A549 (cell line): ENCODE measurements around the gene PIP4K2A.

Experiments used
- BHLHE40 ChIP-seq: IDR thresholded peaks from 2 replicates; pipeline ENCODE4 v1.6.1; 2012; ENCODE audit warnings: low read depth, low read length, inconsistent platforms
- RAD21 ChIP-seq, 2 experiments: fragments of >200 bp in 1 of 2; sonication (Bioruptor Twin) in 1 of 2; formaldehyde crosslinking in 1 of 2; IDR thresholded peaks in 1 of 2; conservative IDR thresholded peaks in 1 of 2; 2 replicates in 1 of 2; 3 replicates in 1 of 2; pipeline ENCODE4 v1.6.1; 2012 to 2018; ENCODE audit warnings: inconsistent platforms in 1 of 2
- SMC3 ChIP-seq: fragments of >200 bp; sonication (Bioruptor Twin); formaldehyde crosslinking; IDR thresholded peaks from 3 replicates; pipeline ENCODE4 v1.6.1; 2018; ENCODE audit warnings: inconsistent platforms
- SREBF2 ChIP-seq: fragments of 450-650 bp; IDR thresholded peaks from 2 replicates; pipeline ENCODE4 v1.6.1; 2014; ENCODE audit warnings: mild to moderate bottlenecking, moderate library complexity
- TF ChIP-seq, protein P1 (sequence below): fragments of 200-600 bp; sonication (generic); IDR thresholded peaks from 2 replicates; pipeline ENCODE4 v1.6.1; 2016; ENCODE audit warnings: antibody characterized with exemption, mild to moderate bottlenecking, moderate library complexity
- TF ChIP-seq, protein P2 (sequence below): fragments of 250-450 bp; sonication (Bioruptor Pico); IDR thresholded peaks from 2 replicates; pipeline ENCODE4 v1.5.0; 2021; ENCODE audit warnings: mild to moderate bottlenecking, moderate library complexity, borderline replicate concordance
- TF ChIP-seq, protein P3 (sequence below): IDR thresholded peaks from 2 replicates; pipeline ENCODE4 v1.6.1; 2012
- TF ChIP-seq, protein P4 (sequence below): fragments of >200 bp; sonication (Bioruptor Twin); formaldehyde crosslinking; IDR thresholded peaks from 3 replicates; pipeline ENCODE4 v1.5.1; 2016

DNA sequence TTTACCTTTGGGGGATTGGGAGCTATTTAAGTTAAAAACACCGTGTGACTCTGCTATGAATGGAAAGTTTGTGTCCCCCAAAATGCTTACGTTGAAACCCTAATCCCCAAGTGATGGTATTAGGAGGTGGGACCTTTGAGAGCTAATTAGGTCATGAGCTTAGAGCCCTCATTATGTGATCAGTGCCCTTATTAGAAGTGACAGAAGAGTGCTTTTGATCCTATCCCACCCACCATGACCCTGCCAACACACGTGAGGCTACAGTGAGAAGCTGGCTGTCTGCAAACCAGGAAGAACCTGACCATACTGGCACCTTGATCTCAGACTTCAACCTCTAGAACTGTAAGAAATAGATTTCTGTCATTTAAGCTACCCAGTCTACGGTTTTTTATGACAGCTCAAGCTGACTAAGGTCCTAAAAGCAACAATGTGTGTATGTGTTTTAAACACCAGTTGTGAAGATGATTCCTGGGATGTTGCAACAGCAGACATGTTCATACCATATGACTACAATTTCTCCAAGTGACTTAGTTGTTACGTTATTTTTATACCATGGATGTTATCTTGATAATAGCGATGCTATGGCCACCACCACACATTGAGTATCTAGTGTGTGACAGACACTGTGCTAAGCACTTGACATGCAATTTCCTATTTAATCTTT is 124.4 kb downstream of the PIP4K2A start:
- TF ChIP-seq, protein P1, sequence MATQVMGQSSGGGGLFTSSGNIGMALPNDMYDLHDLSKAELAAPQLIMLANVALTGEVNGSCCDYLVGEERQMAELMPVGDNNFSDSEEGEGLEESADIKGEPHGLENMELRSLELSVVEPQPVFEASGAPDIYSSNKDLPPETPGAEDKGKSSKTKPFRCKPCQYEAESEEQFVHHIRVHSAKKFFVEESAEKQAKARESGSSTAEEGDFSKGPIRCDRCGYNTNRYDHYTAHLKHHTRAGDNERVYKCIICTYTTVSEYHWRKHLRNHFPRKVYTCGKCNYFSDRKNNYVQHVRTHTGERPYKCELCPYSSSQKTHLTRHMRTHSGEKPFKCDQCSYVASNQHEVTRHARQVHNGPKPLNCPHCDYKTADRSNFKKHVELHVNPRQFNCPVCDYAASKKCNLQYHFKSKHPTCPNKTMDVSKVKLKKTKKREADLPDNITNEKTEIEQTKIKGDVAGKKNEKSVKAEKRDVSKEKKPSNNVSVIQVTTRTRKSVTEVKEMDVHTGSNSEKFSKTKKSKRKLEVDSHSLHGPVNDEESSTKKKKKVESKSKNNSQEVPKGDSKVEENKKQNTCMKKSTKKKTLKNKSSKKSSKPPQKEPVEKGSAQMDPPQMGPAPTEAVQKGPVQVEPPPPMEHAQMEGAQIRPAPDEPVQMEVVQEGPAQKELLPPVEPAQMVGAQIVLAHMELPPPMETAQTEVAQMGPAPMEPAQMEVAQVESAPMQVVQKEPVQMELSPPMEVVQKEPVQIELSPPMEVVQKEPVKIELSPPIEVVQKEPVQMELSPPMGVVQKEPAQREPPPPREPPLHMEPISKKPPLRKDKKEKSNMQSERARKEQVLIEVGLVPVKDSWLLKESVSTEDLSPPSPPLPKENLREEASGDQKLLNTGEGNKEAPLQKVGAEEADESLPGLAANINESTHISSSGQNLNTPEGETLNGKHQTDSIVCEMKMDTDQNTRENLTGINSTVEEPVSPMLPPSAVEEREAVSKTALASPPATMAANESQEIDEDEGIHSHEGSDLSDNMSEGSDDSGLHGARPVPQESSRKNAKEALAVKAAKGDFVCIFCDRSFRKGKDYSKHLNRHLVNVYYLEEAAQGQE, result no peak
- no peak for TF ChIP-seq SREBF2
- TF ChIP-seq, protein P2, sequence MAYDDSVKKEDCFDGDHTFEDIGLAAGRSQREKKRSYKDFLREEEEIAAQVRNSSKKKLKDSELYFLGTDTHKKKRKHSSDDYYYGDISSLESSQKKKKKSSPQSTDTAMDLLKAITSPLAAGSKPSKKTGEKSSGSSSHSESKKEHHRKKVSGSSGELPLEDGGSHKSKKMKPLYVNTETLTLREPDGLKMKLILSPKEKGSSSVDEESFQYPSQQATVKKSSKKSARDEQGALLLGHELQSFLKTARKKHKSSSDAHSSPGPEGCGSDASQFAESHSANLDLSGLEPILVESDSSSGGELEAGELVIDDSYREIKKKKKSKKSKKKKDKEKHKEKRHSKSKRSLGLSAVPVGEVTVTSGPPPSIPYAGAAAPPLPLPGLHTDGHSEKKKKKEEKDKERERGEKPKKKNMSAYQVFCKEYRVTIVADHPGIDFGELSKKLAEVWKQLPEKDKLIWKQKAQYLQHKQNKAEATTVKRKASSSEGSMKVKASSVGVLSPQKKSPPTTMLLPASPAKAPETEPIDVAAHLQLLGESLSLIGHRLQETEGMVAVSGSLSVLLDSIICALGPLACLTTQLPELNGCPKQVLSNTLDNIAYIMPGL, result no peak
- no peak for TF ChIP-seq BHLHE40
- TF ChIP-seq, protein P3, sequence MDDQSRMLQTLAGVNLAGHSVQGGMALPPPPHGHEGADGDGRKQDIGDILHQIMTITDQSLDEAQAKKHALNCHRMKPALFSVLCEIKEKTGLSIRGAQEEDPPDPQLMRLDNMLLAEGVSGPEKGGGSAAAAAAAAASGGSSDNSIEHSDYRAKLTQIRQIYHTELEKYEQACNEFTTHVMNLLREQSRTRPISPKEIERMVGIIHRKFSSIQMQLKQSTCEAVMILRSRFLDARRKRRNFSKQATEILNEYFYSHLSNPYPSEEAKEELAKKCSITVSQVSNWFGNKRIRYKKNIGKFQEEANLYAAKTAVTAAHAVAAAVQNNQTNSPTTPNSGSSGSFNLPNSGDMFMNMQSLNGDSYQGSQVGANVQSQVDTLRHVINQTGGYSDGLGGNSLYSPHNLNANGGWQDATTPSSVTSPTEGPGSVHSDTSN, result no peak
- TF ChIP-seq SMC3, result no peak
- TF ChIP-seq, protein P4, sequence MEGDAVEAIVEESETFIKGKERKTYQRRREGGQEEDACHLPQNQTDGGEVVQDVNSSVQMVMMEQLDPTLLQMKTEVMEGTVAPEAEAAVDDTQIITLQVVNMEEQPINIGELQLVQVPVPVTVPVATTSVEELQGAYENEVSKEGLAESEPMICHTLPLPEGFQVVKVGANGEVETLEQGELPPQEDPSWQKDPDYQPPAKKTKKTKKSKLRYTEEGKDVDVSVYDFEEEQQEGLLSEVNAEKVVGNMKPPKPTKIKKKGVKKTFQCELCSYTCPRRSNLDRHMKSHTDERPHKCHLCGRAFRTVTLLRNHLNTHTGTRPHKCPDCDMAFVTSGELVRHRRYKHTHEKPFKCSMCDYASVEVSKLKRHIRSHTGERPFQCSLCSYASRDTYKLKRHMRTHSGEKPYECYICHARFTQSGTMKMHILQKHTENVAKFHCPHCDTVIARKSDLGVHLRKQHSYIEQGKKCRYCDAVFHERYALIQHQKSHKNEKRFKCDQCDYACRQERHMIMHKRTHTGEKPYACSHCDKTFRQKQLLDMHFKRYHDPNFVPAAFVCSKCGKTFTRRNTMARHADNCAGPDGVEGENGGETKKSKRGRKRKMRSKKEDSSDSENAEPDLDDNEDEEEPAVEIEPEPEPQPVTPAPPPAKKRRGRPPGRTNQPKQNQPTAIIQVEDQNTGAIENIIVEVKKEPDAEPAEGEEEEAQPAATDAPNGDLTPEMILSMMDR, result no peak
- TF ChIP-seq RAD21 (conservative IDR thresholded peaks at IDR 0.05 in 1 of 2, IDR thresholded peaks at IDR 0.05 in 1 of 2), result no peak
